HepG2 (cell line): ENCODE data around the gene ERMARD. TPM values are rescaled to one million over a fixed set of nuclear protein-coding genes. Genes with fewer than 3 reads are reported as not detected.

Experiments used
- BRD4 ChIP-seq: sonication (generic); formaldehyde crosslinking; IDR thresholded peaks from 2 replicates; pipeline ENCODE4 v1.4.0; 2020; ENCODE audit warnings: missing genetic modification reagents
- DPF2 ChIP-seq: sonication (generic); formaldehyde crosslinking; IDR thresholded peaks from 2 replicates; pipeline ENCODE4 v1.4.0; 2020; ENCODE audit warnings: mild to moderate bottlenecking, low read depth, missing genetic modification reagents, borderline replicate concordance
- ELF1 ChIP-seq: sonication (generic); formaldehyde crosslinking; IDR thresholded peaks from 2 replicates; pipeline ENCODE4 v1.4.0; 2020; ENCODE audit warnings: missing genetic modification reagents
- FOXC1 ChIP-seq: sonication (generic); formaldehyde crosslinking; IDR thresholded peaks from 2 replicates; pipeline ENCODE4 v1.8.0; 2022; ENCODE audit warnings: mild to moderate bottlenecking, missing genetic modification reagents, borderline replicate concordance
- GTF2F1 ChIP-seq: fragments of 150-350 bp; IDR thresholded peaks from 2 replicates; pipeline ENCODE4 v1.6.1; 2014; ENCODE audit warnings: low read length
- HES4 ChIP-seq: sonication (generic); formaldehyde crosslinking; IDR thresholded peaks from 2 replicates; pipeline ENCODE4 v1.9.0; 2021; ENCODE audit warnings: mild to moderate bottlenecking, missing genetic modification reagents, borderline replicate concordance
- HIVEP1 ChIP-seq: sonication (generic); formaldehyde crosslinking; IDR thresholded peaks from 2 replicates; pipeline ENCODE4 v1.4.0; 2020; ENCODE audit warnings: mild to moderate bottlenecking, missing genetic modification reagents
- HNRNPL ChIP-seq: fragments of 200-400 bp; formaldehyde crosslinking; IDR thresholded peaks from 2 replicates; pipeline ENCODE4 v1.6.1; 2017; ENCODE audit warnings: mild to moderate bottlenecking, low read depth, low read length
- KDM3A ChIP-seq: IDR thresholded peaks from 2 replicates; pipeline ENCODE4 v1.6.1; 2018; ENCODE audit warnings: low read depth, missing compliant biosample characterization
- LBX2 ChIP-seq: sonication (generic); formaldehyde crosslinking; IDR thresholded peaks from 2 replicates; pipeline ENCODE4 v1.5.0; 2020; ENCODE audit warnings: missing genetic modification reagents, mild to moderate bottlenecking, borderline replicate concordance
- MYC ChIP-seq: sonication (generic); formaldehyde crosslinking; IDR thresholded peaks from 2 replicates; pipeline ENCODE4 v1.9.0; 2021; ENCODE audit warnings: missing genetic modification reagents, borderline replicate concordance
- MYNN ChIP-seq: sonication (generic); formaldehyde crosslinking; IDR thresholded peaks from 2 replicates; pipeline ENCODE4 v1.4.0; 2020; ENCODE audit warnings: mild to moderate bottlenecking, low read depth, missing genetic modification reagents
- NFIC ChIP-seq: IDR thresholded peaks from 2 replicates; pipeline ENCODE4 v1.6.1; 2012; ENCODE audit warnings: mild to moderate bottlenecking, low read length, inconsistent platforms
- PAXIP1 ChIP-seq: sonication (generic); formaldehyde crosslinking; conservative IDR thresholded peaks from 2 replicates; pipeline ENCODE4 v1.4.0; 2020; ENCODE audit warnings: mild to moderate bottlenecking, missing genetic modification reagents, moderate library complexity
- POLR2AphosphoS2 ChIP-seq: IDR thresholded peaks from 2 replicates; pipeline ENCODE4 v1.6.1; 2011; ENCODE audit warnings: low read depth, low read length, improper control_type of control experiment
- SMAD3 ChIP-seq: sonication (generic); formaldehyde crosslinking; IDR thresholded peaks from 2 replicates; pipeline ENCODE4 v1.4.0; 2020; ENCODE audit warnings: missing genetic modification reagents
- SP4 ChIP-seq: sonication (generic); formaldehyde crosslinking; IDR thresholded peaks from 2 replicates; pipeline ENCODE4 v1.8.1; 2023; ENCODE audit warnings: mild to moderate bottlenecking, missing genetic modification reagents
- TMF1 ChIP-seq: sonication (generic); formaldehyde crosslinking; IDR thresholded peaks from 2 replicates; pipeline ENCODE4 v1.8.1; 2022; ENCODE audit warnings: low read depth, missing genetic modification reagents
- ZBTB3 ChIP-seq: sonication (generic); formaldehyde crosslinking; IDR thresholded peaks from 2 replicates; pipeline ENCODE4 v1.4.0; 2020; ENCODE audit warnings: low read depth, mild to moderate bottlenecking, moderate library complexity, missing genetic modification reagents, borderline replicate concordance
- ZIK1 ChIP-seq: sonication (generic); formaldehyde crosslinking; IDR thresholded peaks from 2 replicates; pipeline ENCODE4 v1.5.0; 2020; ENCODE audit warnings: mild to moderate bottlenecking, low read depth, missing genetic modification reagents, borderline replicate concordance
- ZNF160 ChIP-seq: sonication (generic); formaldehyde crosslinking; IDR thresholded peaks from 2 replicates; pipeline ENCODE4 v1.8.0; 2022; ENCODE audit warnings: mild to moderate bottlenecking, inconsistent platforms, missing genetic modification reagents
- ZNF251 ChIP-seq: sonication (generic); formaldehyde crosslinking; IDR thresholded peaks from 2 replicates; pipeline ENCODE4 v1.9.0; 2021; ENCODE audit warnings: mild to moderate bottlenecking, missing genetic modification reagents
- ZNF282 ChIP-seq: fragments of 450-650 bp; IDR thresholded peaks from 2 replicates; pipeline ENCODE4 v1.6.1; 2018; ENCODE audit not compliant: partially characterized antibody
- ZNF547 ChIP-seq: sonication (generic); formaldehyde crosslinking; IDR thresholded peaks from 2 replicates; pipeline ENCODE4 v1.5.1; 2020; ENCODE audit warnings: mild to moderate bottlenecking, missing genetic modification reagents
- ZNF556 ChIP-seq: sonication (generic); formaldehyde crosslinking; IDR thresholded peaks from 2 replicates; pipeline ENCODE4 v1.4.0; 2020; ENCODE audit warnings: mild to moderate bottlenecking, missing genetic modification reagents, borderline replicate concordance
- ZNF639 ChIP-seq: conservative IDR thresholded peaks from 2 replicates; pipeline ENCODE4 v1.6.1; 2018; ENCODE audit warnings: missing genetic modification reagents
- ZNF782 ChIP-seq: sonication (generic); formaldehyde crosslinking; IDR thresholded peaks from 2 replicates; pipeline ENCODE4 v1.4.0; 2020; ENCODE audit warnings: missing genetic modification reagents, mild to moderate bottlenecking, borderline replicate concordance
- polyA plus RNA-seq, 8 experiments: library from polyadenylated mRNA; depleted of rRNA in 3 of 8; stranded (reverse) in 7 of 8; unstranded in 1 of 8; fragments of >200 nt; fragmentation: Illumina TruSeq in 4 of 8; extraction: Trizol in 4 of 8; gene quantifications; 2 replicates each; pipeline versions ENCODE4 v1.2.1 to v1.2.3, GENCODE V29; 2011 to 2016; ENCODE audit warnings: low read depth in 4 of 8, missing spikeins in 1 of 8, mixed read lengths in 1 of 8; ENCODE audit not compliant: insufficient read depth in 1 of 8
- total RNA-seq, 5 experiments: library from RNA; depleted of rRNA; stranded (reverse); fragments of >200 nt; fragmentation: Illumina TruSeq; extraction: Trizol; gene quantifications; 2 replicates each; pipeline ENCODE4 v1.2.3, GENCODE V29; 2016; ENCODE audit warnings: low read depth in 1 of 5

Gene ERMARD
- total and polyA plus RNA-seq, 2 of the 13 experiments (the other 11 are each of a cell fraction or from before 2014, with no cell fraction given) = 8.8 to 10.7 TPM

- no peak for TF ChIP-seq GTF2F1
- TF ChIP-seq BRD4 (CRISPR knock-in tag) = no peak
- TF ChIP-seq NFIC = no peak
- TF ChIP-seq ZBTB3 (CRISPR knock-in tag) = no peak
- peak; percentile 67 for TF ChIP-seq FOXC1 (CRISPR knock-in tag)
- no peak for TF ChIP-seq ZIK1 (CRISPR knock-in tag)
- TF ChIP-seq LBX2 = no peak
- no peak for TF ChIP-seq ZNF556 (CRISPR knock-in tag)
- TF ChIP-seq SMAD3 (CRISPR knock-in tag) = no peak
- TF ChIP-seq ZNF282 = no peak
- TF ChIP-seq PAXIP1 (CRISPR knock-in tag) = no peak
- TF ChIP-seq HES4 = no peak
- 0 out of 2 replicates have a peak, but pooled peaks have one; percentile 15 for TF ChIP-seq ZNF160 (CRISPR knock-in tag)
- no peak for TF ChIP-seq ELF1 (CRISPR knock-in tag)
- TF ChIP-seq KDM3A (CRISPR knock-in tag) = no peak
- TF ChIP-seq HNRNPL = 0 out of 2 replicates have a peak, but pooled peaks have one; percentile 53
- TF ChIP-seq HIVEP1 = peak; percentile 47; the same call in 1 of the 2 replicates
- TF ChIP-seq ZNF547 (CRISPR knock-in tag) = no peak; the same call in 1 of the 2 replicates
- TF ChIP-seq ZNF782 (CRISPR knock-in tag) = no peak
- TF ChIP-seq DPF2 (CRISPR knock-in tag) = no peak
- TF ChIP-seq MYC = 0 out of 2 replicates have a peak, but pooled peaks have one; percentile 32
- no peak for TF ChIP-seq SP4 (CRISPR knock-in tag)
- no peak for TF ChIP-seq POLR2AphosphoS2
- no peak for TF ChIP-seq ZNF251
- TF ChIP-seq MYNN (CRISPR knock-in tag) = no peak
- TF ChIP-seq ZNF639 (CRISPR knock-in tag) = no peak
- no peak for TF ChIP-seq TMF1 (CRISPR knock-in tag)
These were observed 28.8 kb upstream of the ERMARD start (continued) for GRCh38 chr6:169722362-169723199.
